Activated T-cell treated with anti-CD3 and anti-CD28 coated beads, Interleukin-2, amount 50 U/mL, for 1 hour (primary cell): ENCODE measurements around the gene WFIKKN1.
A peak's percentile ranks its signal among the peaks of the same experiment; 100 is the strongest.

Source experiments
- DNase-seq: peaks from one replicate; pipeline ENCODE4 v3.0.0-alpha.2; 2020

The WFIKKN1 gene, protein sequence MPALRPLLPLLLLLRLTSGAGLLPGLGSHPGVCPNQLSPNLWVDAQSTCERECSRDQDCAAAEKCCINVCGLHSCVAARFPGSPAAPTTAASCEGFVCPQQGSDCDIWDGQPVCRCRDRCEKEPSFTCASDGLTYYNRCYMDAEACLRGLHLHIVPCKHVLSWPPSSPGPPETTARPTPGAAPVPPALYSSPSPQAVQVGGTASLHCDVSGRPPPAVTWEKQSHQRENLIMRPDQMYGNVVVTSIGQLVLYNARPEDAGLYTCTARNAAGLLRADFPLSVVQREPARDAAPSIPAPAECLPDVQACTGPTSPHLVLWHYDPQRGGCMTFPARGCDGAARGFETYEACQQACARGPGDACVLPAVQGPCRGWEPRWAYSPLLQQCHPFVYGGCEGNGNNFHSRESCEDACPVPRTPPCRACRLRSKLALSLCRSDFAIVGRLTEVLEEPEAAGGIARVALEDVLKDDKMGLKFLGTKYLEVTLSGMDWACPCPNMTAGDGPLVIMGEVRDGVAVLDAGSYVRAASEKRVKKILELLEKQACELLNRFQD

DNA sequence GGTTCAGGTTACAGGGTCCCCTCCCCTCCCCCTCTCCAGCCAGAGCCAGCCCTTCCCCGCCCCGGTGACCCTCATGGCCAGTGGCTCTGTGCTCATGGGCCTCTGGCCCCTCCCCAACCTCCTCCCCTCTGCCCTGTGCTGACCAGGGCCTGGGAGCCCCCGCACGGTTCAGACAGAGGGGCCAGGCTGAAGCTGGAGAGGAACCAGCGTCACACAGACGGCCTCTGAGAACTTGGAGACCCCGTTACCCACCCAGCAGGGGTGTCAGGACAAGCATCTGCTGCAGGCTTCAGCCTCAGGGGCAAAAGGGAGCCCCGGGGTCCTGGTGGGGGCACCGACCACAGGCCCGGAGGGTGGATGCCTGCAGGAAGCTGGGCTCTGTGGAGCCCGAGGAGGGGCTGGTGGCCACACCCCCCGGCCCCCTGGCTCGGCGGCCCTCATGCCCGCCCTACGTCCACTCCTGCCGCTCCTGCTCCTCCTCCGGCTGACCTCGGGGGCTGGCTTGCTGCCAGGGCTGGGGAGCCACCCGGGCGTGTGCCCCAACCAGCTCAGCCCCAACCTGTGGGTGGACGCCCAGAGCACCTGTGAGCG, at the start of gene WFIKKN1:
TSS of gene WFIKKN1 (plus strand) at position 171 of the 591 bp plus-strand sequence. CDS start at position 440, 269 bp downstream.
- DNase-seq: no peak

DNA sequence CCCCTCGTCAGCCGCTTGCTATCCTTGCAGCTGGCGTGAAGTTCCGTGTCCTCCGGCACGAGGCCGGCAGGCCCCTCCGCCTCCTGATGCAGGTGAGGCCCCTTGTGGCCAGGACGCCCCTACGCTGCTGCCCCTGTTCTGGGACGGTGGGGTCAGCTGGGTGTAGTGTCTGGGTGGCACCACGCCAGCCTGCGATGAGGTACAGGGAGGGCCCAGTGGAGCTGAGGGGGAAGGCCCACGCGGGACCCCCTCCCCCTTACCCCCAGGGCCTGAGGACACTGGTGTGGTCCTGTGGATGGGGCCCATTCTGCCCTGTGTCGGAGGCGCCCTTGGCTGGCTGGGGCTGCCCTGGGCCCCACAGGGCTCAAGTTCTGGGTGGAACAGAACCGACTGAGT, 48.6 kb upstream of the WFIKKN1 start:
- no peak for DNase-seq

DNA sequence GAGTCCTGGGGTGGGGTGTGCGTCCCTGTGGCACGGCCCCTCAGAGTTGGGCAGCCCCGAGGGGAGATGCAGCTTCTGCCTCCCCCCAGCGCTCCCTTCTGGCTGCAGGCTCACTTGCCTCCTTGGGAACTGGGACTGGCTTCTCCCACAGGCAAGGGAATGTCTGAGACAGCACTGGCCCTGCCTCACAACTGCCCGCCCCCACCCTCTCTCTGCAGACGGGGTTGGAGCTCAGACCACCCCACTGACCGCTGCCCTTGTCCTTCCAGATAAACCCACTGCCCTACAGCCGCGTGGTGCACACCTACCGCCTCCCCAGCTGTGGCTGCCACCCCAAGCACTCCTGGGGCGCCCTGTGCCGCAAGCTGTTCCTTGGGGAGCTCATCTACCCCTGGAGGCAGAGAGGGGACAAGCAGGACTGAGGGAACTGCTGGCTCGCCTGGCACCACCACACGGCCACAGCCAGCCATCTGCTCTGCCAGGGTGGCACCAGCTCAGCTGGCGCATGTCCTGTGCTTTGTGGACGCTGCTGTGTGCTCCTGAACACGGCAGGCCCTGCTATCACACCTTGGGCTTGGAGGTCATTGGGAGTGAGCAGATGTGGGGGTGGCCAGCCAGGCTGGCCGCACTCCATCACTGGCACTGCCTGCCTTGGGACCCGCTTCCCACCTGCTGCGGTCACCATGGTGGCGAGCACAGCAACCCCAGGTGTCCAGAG, 48.0 kb upstream of the WFIKKN1 start:
- DNase-seq: no peak

DNA sequence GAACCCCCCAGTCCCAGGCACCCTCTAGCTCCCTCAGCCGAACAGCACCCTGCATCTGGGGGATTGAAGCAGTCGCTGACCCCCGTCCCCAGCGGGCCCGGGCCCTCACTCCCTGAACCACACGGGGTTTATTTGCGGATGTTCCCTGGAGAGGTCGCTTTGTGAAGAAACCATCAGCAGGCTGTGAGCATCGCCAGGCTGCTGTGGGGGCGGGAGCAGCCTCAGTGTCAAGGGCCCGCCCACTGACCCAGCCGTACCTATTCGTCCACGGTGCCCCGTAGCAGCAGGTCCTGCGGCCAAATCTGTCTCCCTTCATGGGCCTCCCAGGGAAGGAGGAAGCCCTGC, 47.3 kb upstream of the WFIKKN1 start:
- DNase-seq: no peak

DNA sequence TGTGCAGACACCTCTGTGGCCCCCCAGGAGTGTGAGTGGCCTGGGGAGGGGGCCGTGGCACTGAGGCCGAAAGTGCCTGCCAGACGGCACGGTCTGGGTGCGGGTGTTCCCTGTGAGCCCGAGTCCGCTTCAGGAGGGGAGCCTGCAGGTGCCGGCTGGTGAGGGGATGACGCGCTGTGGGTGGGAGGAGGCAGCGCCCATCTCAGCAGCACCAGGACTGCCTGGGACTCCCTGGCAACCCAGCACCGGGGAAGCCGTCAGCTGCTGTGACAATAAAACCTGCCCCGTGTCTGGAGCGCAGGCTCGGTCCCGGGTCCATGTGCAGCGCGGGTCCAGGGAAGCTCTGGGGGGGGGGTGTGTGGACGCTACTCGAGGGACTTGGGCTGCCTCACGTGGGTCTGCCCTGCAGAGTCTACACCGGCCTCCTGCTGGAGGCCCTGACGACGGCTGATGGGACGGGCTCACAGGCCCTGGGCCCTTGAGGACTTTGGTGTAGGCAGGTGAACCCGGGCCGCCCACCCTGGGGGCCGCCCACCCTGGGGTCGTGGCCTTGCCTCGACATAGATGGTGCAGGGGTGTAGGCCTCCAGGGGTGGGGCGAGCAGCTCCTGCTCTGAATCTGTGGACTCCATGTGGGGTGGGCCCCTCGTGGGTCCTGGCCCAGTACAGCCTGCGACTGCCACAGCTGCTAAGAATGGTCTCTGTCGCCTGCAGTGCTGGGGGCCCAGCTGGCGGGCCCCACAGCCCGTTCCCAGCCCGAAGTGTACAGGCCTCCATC, 46.8 kb upstream of the WFIKKN1 start:
- no peak for DNase-seq

DNA sequence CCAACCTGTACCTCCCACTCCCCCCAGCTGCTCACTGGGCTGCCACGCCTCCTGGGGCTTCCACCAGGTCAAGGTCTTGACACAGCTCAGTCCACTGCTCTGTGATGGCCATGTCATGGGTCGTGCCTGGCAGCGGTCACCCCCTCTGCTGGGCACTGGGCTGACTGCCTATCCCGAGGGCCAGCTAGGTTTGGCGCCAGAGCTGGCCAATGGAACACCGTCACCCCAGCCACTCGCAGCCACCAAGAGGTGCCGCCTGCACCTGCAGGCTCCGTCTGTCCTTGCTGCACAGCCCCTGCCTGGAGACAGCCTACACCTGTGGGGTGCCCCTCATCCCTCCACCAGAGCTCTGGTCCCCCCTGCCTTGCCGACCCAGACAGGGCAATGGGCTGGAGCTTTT, 45.4 kb upstream of the WFIKKN1 start:
- DNase-seq: no peak

DNA sequence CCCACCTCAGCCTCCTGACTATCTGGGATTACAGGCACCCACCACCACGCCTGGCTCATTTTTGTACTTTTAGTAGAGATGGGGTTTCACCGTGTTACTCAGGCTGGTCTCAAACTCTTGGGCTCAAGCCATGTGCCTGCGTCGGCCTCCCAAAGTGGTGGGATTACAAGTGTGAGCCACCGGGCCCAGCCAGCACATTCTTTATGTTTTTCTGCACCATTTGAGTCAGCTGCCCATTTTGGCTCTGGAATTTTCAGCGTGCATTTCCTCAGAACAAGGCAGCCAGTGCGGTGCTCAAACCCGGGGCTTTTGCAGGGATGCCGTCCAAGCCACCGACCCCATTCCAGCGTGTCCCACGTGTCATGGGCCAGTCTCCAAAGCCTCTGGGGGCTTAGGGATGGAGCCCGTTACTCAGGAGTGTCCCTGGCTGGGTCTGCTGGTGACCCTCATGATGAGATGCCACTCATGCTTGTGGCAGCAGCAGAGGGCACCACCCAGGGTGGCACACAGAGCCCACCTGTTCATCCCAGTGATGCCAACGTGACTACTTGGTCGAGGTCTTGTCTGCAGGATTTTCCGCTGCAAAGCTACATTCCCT, 44.6 kb upstream of the WFIKKN1 start:
- DNase-seq: no peak

DNA sequence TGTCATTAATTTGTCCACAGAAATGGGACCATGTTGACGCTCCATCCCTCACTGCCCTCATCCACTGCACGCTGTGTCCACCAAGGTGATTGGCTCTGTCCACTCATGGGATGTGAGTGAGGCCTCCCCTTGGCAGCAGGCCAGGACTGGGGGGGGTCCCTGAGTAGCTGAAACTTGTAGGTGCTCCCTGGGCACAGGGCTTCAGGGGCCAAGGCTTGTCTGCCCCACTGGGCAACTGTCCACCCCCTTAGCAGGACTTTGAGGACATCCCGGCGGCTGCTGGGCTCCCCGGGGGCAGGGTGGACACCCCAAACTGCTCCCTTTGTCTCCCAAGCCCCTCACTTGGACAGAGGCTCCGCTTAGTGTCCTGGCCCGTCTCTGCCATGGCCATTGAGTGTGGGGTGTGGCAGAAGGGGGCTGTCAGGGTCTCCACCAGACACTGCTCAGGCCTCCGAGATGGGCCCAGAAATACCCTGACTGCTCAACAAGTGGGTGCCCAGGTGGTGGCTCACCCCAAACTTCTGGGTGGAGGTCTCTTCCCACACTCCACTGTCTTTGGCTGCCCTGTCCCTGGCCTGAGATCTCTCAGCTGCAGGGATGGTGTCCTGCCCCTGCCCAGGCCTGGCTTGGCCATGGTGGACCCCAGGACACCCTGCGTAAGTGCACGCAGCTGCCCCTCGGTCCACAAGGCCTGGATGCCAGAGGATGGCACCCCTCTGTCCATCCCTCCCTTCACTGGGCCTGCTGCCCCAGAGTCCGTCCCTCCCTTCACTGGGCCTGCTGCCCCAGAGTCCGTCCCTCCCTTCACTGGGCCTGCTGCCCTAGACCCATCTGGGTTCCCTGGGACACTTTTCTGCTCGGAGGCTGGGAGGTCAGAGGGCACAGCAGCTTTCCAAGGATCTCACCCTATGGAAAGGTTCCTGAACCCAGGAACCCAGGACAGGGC, 43.9 kb upstream of the WFIKKN1 start:
- DNase-seq: no peak

DNA sequence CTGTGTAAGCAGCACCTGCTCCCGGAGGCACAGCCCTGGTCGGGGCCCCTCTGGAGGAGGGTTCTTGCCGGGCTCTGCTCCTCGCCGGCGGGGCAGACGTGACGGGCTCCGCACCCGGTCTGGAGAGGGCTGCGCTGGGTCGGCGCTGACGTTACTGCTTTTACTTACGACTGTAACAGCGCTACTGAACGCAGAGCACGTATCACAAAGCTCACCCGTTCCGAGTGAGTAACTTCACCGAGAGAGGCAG, 42.2 kb upstream of the WFIKKN1 start:
- DNase-seq: peak; percentile 69

DNA sequence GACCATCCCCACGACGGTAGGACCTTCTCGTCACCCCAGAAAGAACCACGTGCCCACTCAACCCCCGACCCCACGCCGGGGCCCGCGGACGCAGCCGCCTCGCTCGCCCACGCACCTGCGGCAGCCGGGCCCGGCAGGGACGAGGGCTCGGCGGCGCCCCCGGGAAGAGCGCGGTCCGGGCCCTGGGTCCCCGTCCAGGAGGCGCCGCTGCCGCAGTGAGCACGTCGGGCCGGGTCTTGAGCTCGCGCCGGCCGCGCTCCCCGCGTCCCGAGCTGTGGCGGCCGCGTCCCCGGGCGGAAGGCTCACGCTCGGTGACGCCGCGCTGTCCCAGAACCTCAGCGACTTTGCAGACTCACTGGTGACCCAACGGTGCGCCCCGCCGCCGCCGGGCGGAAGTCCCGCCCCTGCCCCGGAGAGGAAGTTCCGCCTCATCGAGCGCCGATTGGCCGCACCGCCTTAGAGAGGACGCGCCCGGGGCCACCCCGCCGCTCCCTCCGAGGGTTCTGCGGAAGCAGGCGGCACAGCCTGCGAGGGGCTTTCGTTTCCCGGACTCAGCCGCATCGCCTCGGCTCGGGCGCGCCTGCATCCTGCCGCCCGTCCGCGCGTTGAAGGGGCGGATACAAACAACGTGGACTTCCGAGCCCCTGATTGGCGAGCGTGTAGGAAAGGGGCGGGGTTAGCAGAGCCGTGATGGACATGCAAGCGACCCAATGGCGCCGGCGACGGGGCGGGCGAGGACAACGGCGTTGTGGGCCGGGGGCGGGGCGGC, 41.7 kb upstream of the WFIKKN1 start:
- DNase-seq: peak; percentile 100

DNA sequence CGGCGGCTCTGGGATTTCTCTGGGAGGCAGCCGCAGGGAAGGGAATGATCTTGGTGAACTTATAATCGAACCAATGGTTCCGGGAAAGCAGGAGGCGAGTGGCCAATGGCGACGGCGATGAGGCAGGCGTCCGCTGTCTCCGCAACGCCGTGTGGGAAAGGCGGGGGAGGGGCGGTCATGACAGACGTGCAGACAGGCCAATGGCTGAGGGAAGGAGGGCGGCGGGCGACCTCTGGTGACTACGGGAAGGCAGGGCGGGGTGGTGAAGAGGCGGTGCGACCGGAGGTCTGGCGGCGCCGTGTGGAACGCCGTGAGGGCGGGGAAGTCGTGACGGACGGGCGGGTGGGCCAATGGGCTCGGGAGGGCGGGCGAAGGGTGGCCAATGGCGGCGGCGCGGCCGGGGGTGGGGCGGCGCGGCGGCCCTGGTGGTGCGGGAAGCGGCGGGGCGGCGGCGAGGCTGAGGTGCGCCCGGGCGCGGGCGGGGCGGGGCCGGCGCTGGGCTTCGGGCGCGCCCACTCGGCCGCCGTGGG, 41.1 kb upstream of the WFIKKN1 start, which contains the start of gene RAB40C:
TSS of gene RAB40C (plus strand) at position 409 of the 530 bp plus-strand sequence. CDS start 226 bp downstream, outside the sequence.
- peak; percentile 97 for DNase-seq

DNA sequence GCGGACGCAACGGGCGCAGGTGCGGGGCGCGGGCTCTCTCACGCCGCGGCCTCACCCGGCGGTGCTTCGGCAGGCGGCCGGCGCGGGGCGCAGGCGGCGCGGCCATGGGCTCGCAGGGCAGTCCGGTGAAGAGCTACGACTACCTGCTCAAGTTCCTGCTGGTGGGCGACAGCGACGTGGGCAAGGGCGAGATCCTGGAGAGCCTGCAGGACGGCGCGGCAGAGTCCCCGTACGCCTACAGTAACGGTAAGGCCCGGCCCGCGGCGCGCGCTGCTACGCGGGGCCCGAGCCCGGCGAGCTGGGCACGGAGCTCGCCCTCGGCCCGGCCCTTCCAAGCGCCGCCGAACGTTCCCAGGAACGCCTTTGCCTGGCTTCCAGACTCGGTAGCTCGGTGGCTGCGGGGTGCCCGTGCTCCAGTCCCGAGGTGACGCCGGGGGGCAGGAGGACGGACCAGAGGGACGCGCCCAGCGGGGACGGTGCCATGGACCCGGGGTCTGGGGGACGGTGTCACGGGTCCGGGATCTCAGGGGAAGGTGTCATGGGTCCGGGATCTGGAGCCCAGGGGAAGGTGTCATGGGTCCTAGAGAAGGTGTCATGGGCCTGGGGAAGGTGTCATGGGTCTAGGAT, 40.5 kb upstream of the WFIKKN1 start:
- DNase-seq: no peak

DNA sequence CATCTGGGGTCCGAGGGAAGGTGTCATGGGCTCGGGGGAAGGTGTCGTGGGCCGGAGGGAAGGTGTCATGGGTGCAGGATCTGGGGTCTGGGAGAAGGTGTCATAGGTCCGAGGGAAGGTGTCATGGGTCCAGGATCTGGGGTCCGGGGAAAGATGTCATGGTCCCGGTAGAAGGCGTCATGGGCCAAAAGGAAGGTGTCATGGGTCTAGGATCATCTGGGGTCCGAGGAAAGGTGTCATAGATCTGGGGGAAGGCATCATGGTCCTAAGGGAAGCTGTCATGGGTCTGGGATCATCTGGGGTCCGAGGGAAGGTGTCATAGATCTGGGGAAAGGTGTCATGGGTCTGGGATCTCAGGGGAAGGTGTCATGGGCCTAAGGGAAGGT, 40.0 kb upstream of the WFIKKN1 start:
- no peak for DNase-seq

DNA sequence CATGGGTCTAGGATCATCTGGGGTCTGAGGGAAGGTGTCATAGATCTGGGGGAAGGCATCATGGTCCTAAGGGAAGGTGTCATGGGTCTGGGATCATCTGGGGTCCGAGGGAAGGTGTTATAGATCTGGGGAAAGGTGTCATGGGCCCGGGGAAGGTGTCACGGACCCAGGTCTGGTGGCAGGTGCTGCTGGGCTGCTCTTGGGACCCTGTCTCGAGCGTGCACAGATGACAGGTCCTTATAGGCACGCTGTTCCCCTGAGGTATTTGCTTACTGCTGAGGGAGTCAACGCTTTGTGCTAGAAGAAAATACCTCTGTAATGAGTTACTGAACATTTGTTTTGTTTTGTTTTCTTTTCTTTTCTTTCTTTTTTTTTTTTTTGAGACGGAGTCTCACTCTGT, 39.6 kb upstream of the WFIKKN1 start:
- no peak for DNase-seq

DNA sequence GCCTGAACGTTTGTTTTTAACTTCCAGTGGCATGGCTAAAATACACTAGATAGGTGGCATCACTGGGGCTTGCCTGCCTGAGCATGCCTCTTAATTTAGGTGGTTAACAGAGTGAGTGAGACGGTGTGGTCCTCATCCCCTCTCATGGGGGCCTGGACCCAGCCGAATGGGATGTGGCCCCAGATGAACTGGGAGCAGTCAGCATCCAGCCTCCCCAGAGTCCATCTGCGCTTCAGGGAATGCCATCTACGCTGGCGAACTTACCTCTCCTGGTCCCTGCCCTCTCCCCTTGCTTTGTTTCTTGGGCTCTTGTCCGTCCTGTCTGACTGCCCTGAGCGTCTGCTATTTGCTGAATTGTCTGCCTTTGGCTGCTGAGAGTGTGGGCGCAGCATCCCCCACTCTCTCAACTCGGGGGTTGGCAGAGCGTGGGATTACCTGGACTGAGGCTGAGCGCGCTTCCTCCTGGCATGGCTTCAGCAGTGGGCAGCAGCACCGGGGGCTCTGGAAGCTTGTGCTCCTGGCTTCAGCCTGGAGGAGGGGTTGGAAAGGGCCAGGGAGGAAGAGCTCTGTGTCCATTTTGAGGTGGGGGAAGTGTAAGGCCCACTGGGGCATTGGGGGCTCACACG, 38.8 kb upstream of the WFIKKN1 start:
- DNase-seq: no peak

DNA sequence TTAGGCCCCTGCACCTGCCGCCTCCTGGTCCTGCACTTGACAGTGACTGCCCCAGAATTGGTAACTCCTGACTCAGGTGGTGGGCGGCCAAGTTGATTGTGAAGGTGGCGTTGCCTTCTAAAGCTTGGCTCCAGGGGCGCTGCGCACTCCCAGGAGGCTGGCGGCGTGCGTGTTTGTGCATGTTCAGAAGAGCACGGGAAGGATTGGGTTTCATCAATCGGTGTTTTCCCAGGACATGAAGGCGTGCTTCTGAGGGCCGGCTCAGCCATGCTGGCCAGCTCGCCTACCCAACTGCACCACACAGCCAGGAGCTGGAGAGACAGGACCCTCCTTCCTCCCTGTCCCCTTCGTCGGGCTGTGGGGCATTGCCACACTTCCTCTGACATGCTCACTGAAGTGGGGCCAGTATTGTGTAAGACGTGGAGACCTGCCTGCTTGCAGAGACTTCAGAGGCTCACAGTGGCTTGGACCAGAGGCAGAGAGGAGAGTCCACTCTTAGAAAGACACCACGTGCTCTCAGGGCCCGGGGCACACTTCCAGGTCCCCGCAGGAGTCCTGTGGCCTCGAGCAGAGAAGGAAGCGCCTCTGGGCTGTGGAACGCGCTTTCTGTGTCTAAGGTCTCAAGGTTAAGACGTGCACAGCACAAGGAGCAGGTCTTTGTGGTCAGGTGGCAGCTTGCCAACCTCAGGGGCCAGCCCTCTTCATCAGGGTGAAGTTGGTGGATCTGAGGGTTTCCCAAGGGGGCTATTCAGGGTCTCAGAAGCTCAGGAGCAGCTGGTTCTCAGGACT, 38.1 kb upstream of the WFIKKN1 start:
- no peak for DNase-seq

DNA sequence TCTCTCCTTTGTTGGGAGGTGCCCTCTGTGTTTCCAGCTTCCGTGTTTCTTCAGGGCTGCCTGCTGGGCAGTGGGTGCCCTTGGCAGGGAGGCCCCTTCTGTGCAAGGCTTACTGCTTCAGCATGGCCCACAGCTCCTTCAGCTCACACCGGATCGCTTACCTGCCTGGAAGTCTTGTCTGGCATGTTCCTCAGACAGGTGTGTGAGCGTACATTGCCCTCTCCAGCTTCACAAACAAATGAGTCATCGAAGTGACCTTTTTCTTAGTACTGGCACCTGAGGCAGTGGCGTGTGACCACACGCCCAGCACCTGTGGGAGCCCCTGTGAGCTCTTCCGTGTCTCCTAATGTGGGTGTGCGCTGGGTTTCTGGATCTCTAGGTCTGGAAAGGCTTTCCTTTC, 37.4 kb upstream of the WFIKKN1 start:
- no peak for DNase-seq

DNA sequence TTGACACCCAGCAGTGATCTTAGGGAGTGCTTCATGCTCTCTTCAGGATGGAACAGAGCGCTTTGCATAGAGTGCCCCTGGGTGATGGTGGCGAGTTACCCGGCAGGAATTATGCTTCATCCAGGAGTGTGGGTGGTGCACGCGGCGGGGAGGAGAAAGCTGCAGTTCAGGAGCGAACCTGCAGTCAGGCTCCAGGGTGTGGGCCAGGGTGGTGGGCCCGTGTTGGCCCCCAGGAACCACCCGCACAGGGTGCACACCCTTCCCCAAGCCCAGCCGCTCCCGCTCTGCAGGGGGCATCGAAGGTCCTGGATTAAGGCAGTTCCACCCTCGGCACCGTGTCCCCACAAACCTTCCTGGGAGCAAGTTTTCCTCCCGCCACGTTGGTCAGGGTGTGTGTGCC, 37.0 kb upstream of the WFIKKN1 start:
- no peak for DNase-seq

DNA sequence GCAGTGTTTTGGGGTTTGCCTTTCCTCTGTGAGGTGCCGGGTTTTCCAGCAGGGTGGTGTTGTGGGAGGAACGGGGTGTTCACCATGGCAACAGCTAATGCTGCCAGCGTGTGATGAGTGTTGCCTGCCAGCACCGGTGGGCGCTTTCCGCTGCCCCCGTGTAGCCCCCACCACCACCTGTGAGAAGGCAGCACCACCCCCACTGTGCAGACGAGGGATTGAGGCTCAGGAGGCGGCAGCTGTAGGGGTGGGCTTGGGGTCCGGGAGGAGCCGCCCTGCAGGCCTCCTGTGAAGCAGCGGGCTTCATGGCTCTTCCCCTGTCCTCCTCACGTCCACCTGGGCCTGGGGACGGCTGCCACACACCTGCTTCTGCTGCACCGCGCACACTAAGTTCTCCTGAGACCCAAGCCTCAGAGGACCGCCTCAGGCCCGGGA, 35.7 kb upstream of the WFIKKN1 start:
- no peak for DNase-seq
